WI38 (cell line): ENCODE measurements around the gene ALPP.
A peak's percentile ranks its signal among the peaks of the same experiment; 100 is the strongest.
"Not testable (repeated sequence)": the region's sequence is repeated elsewhere in the genome, so short reads cannot be mapped to it uniquely, and the experiment has no call there.

Experiments
- H3K4me3 ChIP-seq: 2 replicates; pipeline ENCODE4 v1.5.1; 2011; ENCODE audit warnings: low read depth, mild to moderate bottlenecking, control low read depth, low read length
- CTCF ChIP-seq: IDR thresholded peaks from 2 replicates; pipeline ENCODE4 v1.5.1; 2012; ENCODE audit warnings: low read depth, mild to moderate bottlenecking, control low read depth, low read length

Gene ALPP

GRCh38 chr2:232335206-232335858 is 43.2 kb upstream of the ALPP start:
- TF ChIP-seq CTCF: peak; percentile 41
- not testable (repeated sequence) for H3K4me3 ChIP-seq

- no peak for TF ChIP-seq CTCF
- H3K4me3 ChIP-seq: no peak overlapping the region
Measured at GRCh38 chr2:232335859-232336215, 42.7 kb upstream of the ALPP start.

- no peak for TF ChIP-seq CTCF
- no peak overlapping the region for H3K4me3 ChIP-seq
Measured at GRCh38 chr2:232336241-232336736, 42.3 kb upstream of the ALPP start.

- TF ChIP-seq CTCF: no peak
Measured at GRCh38 chr2:232336981-232337720, 41.4 kb upstream of the ALPP start.

DNA sequence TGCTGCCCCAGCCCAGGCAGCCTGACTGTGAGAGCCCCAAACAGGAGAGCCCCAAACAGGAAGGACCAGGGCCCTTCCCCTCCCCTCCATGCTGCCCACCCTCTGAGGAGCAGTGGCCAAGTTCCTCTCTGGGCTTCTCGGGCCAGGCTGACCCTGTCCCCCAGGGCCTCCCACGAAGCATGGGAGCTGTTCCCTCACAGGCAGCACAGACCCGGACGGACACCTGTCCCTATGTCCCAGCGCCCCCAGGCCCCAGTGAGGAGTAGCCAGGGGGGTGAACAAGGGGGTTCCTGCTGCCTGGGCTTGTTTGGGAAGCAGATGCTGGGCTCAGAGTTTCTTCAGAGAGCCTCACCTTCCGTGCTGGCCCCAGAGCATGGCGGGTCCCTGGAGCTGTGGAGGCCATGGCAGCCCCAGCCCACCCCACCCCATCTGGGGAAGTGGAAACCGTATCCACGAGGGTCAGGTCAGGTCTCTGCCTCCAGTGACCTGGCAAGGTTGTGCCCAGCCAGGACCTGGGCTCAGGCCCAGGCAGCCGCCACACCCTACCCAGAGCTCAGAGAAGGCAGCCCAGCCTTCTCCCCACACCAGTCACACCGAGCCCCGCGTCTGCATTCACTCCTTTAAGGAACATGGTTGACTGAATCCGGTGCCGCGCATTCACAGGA is 40.3 kb upstream of the ALPP start:
- not testable (repeated sequence) for H3K4me3 ChIP-seq

More at GRCh38 chr2:232336981-232337720, 41.4 kb upstream of the ALPP start:
- H3K4me3 ChIP-seq: no peak overlapping the region

- TF ChIP-seq CTCF: no peak
- no peak overlapping the region for H3K4me3 ChIP-seq
Measured at GRCh38 chr2:232338759-232339106, 39.8 kb upstream of the ALPP start.

- TF ChIP-seq CTCF: 0 out of 2 replicates have a peak, but pooled peaks have one; percentile 13
Measured at GRCh38 chr2:232339121-232340081, 39.1 kb upstream of the ALPP start.

More at GRCh38 chr2:232339121-232340081, 39.1 kb upstream of the ALPP start:
- H3K4me3 ChIP-seq: no peak overlapping the region
